DOHH2 (cell line): ENCODE data around the gene ARHGAP22.

Source experiments
- EZH2phosphoT487 ChIP-seq: fragments of 200-600 bp; sonication (generic); IDR thresholded peaks from 2 replicates; pipeline ENCODE4 v1.6.1; 2017; ENCODE audit warnings: borderline replicate concordance, mild to moderate bottlenecking, antibody characterized with exemption, low read length, moderate library complexity, mixed read lengths
- TF ChIP-seq, protein P1 (sequence below): fragments of 200-600 bp; sonication (generic); IDR thresholded peaks from one replicate; pipeline ENCODE4 v1.5.1; 2014; ENCODE audit warnings: antibody characterized with exemption, mild to moderate bottlenecking, low read depth, low read length; ENCODE audit not compliant: poor library complexity, severe bottlenecking

DNA sequence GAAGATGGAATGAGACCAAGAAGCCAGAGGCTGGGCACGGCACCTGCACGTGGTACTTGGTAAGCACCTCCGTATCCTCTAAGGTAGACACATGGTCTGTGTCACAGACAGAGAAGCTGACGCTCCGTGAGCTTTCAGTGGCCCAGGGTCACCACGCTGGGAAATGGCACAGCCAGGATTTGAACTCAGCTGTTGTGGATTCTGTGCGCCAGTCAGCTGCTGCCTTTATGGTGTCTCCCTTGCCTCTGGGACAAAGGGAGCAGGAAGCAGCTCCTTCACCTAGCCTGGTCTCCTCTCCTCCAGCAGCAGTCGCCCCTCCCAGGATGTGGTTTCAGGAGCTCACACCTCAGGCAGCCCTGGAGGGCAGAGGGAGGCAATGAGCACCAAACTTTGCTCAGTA is 110.8 kb downstream of the ARHGAP22 start:
- TF ChIP-seq, protein P1, sequence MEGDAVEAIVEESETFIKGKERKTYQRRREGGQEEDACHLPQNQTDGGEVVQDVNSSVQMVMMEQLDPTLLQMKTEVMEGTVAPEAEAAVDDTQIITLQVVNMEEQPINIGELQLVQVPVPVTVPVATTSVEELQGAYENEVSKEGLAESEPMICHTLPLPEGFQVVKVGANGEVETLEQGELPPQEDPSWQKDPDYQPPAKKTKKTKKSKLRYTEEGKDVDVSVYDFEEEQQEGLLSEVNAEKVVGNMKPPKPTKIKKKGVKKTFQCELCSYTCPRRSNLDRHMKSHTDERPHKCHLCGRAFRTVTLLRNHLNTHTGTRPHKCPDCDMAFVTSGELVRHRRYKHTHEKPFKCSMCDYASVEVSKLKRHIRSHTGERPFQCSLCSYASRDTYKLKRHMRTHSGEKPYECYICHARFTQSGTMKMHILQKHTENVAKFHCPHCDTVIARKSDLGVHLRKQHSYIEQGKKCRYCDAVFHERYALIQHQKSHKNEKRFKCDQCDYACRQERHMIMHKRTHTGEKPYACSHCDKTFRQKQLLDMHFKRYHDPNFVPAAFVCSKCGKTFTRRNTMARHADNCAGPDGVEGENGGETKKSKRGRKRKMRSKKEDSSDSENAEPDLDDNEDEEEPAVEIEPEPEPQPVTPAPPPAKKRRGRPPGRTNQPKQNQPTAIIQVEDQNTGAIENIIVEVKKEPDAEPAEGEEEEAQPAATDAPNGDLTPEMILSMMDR: no peak
- TF ChIP-seq EZH2phosphoT487: no peak
